ENCODE measurements around the gene RBM33.
"Not testable (repeated sequence)": the region's sequence is repeated elsewhere in the genome, so short reads cannot be mapped to it uniquely, and the experiment has no call there.

Gene RBM33

DNA sequence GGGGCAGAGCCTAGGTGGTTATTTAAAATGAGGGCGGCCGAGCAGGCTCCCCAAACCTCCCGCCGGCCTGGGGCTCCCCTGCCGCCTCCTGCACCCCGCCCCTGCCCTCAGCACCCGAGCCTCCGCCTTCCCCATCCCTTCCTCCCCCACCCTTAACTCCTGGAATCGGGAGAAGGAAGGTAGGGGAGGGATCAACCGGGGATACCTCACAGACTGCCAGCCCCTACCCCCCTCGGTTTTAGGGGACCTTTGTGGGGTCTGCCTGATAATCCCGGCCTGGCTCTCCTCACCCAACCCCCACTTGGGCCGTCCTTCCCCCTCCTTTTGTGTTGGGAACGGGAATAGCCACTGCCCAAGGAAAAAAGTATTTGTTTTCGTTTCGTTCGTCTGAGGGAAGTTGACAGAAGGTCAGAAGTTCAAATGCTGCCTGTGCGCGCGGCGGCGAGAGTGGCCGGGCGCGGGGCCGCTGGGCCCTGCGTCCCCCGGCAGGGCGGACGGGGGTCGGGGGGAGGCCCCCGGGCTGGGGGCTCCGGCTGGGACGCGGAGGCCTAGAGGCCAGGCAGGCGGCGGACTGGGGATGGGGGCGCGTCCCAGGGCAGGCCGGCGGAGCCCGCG is 165.0 kb downstream of the RBM33 start:
- DNase-seq (ENCODE audit: low read depth): no peak

- DNase-seq (ENCODE audit: low read depth): no peak
These were observed 165.7 kb downstream of the RBM33 start for GRCh38 chr7:155809947-155810769.

DNA sequence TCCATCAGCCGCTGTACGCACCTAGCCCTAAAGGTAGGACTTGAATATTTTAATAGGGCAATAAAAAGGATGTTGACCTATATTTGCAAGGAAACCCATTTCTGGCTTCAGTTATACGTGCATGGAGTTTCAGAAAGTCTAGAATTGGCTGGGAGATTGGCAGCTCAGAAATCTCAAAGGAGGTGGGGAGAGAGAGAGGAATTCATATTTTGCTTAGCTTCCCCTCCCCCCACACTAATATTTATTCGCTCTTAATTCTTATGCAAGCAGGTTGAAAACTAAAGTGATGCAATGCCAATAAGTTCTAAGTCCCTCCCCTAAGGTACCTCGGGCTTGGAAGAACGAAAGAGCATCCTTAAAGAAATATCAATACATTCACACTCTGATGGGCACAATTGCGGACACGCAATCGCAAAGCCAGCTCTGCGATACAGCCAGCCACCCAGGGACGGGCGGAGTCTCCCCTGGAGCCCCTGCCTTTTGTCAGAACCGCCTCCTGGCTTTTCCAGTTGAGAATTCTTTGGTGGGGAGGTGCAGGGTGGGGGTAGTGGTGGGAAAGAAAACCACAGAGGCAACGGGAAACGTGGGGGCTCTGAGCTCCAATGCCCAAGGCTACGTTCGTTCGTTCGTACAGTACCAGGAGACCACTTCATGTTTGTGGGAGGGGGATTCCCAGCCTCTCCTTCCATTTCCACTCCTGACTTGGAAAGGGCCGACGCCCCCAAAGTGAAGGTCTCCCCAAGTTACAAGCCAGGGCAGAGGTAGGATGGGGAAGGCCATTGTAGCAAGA is 166.5 kb downstream of the RBM33 start:
- no peak for DNase-seq (ENCODE audit: low read depth)

- DNase-seq (ENCODE audit: low read depth): no peak
These were observed 167.1 kb downstream of the RBM33 start for GRCh38 chr7:155811560-155811894.

GRCh38 chr7:155811895-155812761 is 167.7 kb downstream of the RBM33 start, which contains the start of gene SHH:
SHH (minus strand) TSS chr7:155812463; CDS start chr7:155812122, 341 bp downstream.
- no peak for DNase-seq (ENCODE audit: low read depth)

DNA sequence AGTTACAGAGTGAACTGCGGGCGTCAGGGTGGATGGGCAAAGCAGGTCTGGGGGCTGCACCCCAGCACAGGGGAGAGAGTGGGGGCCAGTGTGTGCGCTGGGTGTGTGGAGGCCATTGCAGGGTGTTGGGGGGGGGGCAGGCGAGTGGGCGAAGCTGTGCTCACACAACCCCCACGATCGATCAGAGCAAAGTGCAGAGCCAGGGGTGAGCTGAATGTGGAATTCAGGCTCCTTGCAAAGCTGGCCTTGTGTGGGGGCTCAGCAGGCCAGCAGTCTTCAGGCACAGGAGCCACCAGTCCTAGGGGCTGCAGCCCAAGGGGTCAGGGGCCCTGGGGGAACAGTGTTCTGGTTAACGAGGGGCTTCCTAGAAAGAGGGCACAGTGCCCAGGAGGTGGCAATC is 168.7 kb downstream of the RBM33 start:
- no peak for DNase-seq (ENCODE audit: low read depth)

DNA sequence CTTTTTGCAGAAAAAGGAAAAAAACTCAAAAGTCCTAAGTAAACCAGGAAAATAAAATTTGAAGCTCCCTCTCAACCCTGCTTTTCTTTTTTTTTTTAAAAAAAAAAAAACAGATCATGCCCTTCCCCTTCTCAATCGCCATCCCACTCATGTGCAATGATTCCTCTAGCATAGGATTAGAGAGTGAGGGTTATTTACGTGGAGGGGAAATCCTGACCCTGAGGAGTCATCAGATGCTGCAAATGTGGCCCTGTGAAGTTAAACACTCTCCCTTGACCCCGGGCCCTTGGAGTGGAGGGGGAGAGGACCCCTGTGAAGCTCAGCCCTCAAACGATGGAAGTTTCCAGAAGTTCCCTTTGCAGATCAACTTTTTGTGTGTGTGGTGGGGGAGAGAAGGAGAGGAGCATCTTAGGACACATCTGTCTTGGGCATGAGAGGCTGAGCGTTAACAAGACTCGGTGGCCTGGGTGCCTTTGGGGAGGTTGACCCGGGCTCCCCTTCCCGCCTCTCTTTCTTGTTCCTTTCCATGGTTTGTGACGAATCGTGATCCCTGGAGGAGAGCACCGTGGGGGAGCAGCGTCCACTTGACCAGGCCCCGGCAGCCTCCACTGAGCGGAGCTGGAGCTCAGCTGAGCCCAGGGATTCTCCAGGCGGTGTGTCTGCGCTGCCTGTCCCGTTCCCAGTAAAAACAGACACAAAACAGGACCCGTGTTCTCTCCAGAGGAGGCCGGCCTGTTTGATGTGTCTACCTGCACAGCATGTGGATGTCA is 169.3 kb downstream of the RBM33 start:
- DNase-seq (ENCODE audit: low read depth): no peak

DNA sequence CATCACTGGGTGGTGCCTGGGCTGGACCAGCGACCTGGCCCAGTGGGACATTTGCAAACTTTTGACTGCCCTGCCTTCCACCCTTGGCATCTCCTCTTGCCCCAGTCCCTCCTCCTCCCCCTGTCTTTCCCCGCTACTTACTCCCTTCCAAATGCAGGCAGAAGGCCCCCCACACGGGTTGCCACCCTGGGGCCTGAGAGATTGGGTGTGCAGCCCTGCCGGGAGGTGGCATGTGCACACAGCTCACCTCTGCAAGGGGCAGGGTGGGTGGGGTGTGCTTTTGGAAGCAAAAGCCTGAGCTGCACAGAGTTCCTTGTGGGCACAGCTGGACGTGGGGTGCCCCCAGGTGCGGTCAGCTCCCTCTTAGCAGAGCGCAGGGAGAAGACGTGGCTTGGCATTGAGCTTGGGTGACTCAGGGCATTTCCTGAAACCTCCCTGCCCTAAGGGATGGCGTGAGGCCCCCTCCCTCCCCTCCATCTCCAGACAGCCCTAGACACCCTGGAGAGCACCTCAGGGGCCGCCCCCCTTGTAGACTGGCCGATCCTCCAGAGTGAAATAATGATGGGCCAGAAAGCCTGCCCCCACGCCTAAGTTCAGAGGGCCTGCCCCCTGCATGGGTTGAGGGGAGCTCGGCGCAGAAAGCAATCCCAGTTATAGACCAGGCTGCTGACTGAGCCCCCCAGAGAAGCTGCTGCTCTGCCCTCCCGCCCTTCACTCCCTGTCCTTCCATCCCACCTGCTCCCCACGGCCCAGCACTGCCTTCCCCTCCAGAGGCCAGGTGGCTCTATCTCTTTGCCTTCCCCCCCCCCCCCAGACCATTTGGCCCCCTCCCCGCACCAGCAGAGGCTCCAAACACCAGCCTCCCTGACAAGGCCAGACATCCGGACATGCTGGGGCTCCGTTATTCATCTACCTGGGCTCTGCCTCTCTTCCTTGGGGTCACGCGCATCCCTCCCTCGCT is 170.1 kb downstream of the RBM33 start:
- DNase-seq (ENCODE audit: low read depth): no peak

GRCh38 chr7:155815332-155816191 is 171.1 kb downstream of the RBM33 start:
- DNase-seq (ENCODE audit: low read depth): peak; percentile 35

- no peak for DNase-seq (ENCODE audit: low read depth)
These were observed 171.7 kb downstream of the RBM33 start for GRCh38 chr7:155816192-155816508.

DNA sequence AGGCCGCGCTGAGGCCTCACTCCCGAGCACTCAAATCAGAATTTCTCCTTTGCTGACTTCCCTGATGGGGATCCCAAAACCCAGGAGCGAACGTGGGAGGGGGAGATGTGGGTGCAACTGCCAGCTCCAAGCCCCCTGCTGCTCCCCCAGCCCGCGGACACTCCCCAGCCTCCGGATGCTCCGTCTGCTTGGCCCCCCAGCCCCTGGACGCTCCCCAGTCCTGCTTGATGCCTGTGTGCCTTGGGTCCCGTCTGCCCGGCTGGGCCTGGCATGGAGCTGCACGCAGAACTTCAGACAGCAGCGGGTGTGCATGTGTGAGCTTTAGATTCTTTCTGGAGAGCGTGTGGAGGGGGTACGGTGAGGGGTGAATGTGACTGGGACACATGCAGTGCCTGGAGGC is 172.5 kb downstream of the RBM33 start:
- DNase-seq (ENCODE audit: low read depth): no peak

DNA sequence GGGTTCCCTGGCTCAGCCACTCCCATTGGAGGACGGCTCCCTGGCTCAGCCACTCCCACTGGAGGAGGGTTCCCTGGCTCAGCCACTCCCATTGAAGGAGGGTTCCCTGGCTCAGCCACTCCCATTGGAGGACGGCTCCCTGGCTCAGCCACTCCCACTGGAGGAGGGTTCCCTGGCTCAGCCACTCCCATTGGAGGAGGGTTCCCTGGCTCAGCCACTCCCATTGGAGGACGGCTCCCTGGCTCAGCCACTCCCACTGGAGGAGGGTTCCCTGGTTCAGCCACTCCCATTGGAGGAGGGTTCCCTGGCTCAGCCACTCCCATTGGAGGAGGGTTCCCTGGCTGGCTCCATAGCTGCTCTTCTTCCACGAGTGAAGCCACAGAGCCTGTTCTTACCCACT is 173.1 kb downstream of the RBM33 start:
- not testable (repeated sequence) for DNase-seq (ENCODE audit: low read depth)

DNA sequence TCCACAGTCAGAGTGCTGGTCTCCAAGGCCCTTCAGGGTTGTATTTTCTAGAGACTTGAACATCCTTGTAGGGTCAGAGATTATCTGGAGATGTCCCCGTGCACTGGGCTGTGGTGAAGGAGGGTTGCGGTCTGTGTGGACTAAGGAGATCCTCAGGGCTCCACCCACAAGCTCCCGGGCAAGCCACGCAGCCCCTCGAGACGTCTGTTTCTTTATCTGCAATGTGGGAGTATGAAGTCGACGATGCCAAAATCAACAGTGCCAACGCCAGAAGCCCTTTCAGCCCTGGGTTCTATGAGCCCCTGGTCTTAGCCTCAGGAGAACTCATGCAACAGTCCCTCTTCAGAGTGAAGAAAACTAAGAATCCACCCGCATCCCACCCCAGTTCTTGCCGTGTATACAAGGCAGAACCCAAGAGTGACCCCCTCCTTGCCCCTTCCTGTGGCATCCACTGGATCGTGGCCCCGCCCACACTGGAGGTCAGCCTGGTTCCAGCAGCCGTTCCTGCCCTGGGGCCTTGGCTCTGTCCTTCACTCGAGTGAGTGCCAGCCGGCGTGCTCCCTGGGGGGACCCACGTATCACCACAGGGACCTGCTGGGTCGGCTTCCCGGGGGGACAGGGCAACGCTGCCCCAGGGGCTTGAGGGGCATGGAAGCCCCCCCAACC is 173.8 kb downstream of the RBM33 start:
- no peak for DNase-seq (ENCODE audit: low read depth)

GRCh38 chr7:155818820-155819168 is 174.3 kb downstream of the RBM33 start:
- no peak for DNase-seq (ENCODE audit: low read depth)

DNA sequence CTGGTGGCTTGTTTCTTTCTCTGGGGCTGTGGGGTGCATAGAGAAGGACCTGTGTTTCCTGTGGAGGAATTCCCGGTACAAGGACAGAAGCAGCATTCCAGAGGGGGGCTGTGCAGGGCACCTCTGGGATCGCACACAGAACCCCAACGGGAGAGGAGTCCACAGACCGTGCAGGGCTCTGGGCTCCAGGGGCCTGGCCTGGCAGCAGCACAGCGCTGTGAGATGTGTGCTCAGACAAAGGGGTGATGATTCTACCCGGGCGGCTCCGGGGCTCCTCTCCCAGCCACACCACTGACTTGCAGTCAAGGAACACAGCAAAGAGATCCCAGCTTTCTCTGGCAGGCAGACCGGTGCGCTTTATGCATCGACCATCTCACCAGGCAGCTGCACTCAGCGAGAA is 174.7 kb downstream of the RBM33 start:
- no peak for DNase-seq (ENCODE audit: low read depth)

DNA sequence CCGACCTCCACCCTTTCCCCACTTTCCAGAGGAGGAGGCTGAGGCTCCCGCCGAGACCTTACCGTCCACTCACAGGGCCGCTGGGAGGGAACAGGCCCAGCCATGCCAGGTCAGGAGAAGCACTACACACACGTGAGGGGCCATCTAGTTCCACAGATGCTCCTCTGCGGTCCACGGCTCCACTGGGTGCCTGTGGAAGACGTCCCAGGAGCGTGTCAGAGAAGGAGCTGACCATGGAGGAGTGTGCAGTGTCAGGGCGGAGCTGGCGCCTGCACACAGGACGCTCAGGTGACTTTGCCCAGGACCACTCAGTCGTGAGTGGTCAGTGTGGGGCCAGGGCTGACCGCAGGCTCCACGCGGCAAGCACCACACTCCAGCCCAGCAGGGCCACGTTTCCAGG is 175.8 kb downstream of the RBM33 start:
- no peak for DNase-seq (ENCODE audit: low read depth)

GRCh38 chr7:155820788-155821187 is 176.3 kb downstream of the RBM33 start:
- no peak for DNase-seq (ENCODE audit: low read depth)

GRCh38 chr7:155821851-155822250 is 177.4 kb downstream of the RBM33 start:
- no peak for DNase-seq (ENCODE audit: low read depth)

All from EH (cell line).